Cardiac muscle cell (in vitro differentiated cells and primary cell): Measurements from ENCODE around the gene PDCD1. TPM values are rescaled to one million over a fixed set of nuclear protein-coding genes. Genes with fewer than 3 reads are reported as not detected.

Experiments used
- DNase-seq, 2 donors: peaks; one replicate each; pipeline versions ENCODE4 v3.0.0 to v3.0.0-alpha.2; 2010 to 2017; ENCODE audit warnings: low read depth in 1 of 2, low spot score in 1 of 2
- H3K27ac ChIP-seq: fragments of 200-600 bp; sonication (generic); 2 replicates; pipeline ENCODE4 v1.5.1; 2016
- H3K27me3 ChIP-seq: fragments of 200-600 bp; sonication (generic); 2 replicates; pipeline ENCODE4 v1.6.0; 2016; ENCODE audit warnings: control low read depth
- H3K36me3 ChIP-seq: fragments of 200-600 bp; sonication (generic); 2 replicates; pipeline ENCODE4 v1.5.1; 2016; ENCODE audit warnings: control low read depth
- H3K4me1 ChIP-seq: fragments of 200-600 bp; sonication (generic); 2 replicates; pipeline ENCODE4 v1.8.1; 2017; ENCODE audit warnings: low read depth, mild to moderate bottlenecking, mixed run types
- H3K4me3 ChIP-seq: fragments of 200-600 bp; sonication (generic); 2 replicates; pipeline ENCODE4 v1.5.1; 2016; ENCODE audit warnings: mild to moderate bottlenecking
- H3K9me3 ChIP-seq: fragments of 200-600 bp; sonication (generic); 2 replicates; pipeline ENCODE4 v1.5.1; 2017; ENCODE audit warnings: low read depth, mild to moderate bottlenecking, control low read depth
- polyA plus RNA-seq: library from polyadenylated mRNA; unstranded; fragments of >200 nt; fragmentation: Nextera tagmentation; extraction: Ambion mirVana; gene quantifications from 2 replicates; pipeline ENCODE4 v1.2.1, GENCODE V29; 2016
- total RNA-seq: library from RNA; depleted of rRNA; stranded (reverse); fragments of >200 nt; gene quantifications from 2 replicates; pipeline ENCODE4 v1.2.3, GENCODE V29; 2016
- TF ChIP-seq, protein P1 (sequence below): IDR thresholded peaks from 2 replicates; pipeline ENCODE4 v1.5.1; 2012; ENCODE audit warnings: low read depth, mild to moderate bottlenecking, low read length

Gene PDCD1
- total and polyA plus RNA-seq, 2 experiments from 2014 or later, result not detected

- no peak overlapping the region for H3K4me3 ChIP-seq
- no peaks in the 10 kb centered on the region for H3K36me3 ChIP-seq
- no peaks in the 10 kb centered on the region for H3K4me1 ChIP-seq
- H3K9me3 ChIP-seq, result no peaks in the 10 kb centered on the region
- DNase-seq, result no peak
- H3K27ac ChIP-seq, result no peak overlapping the region
- TF ChIP-seq, protein P1, sequence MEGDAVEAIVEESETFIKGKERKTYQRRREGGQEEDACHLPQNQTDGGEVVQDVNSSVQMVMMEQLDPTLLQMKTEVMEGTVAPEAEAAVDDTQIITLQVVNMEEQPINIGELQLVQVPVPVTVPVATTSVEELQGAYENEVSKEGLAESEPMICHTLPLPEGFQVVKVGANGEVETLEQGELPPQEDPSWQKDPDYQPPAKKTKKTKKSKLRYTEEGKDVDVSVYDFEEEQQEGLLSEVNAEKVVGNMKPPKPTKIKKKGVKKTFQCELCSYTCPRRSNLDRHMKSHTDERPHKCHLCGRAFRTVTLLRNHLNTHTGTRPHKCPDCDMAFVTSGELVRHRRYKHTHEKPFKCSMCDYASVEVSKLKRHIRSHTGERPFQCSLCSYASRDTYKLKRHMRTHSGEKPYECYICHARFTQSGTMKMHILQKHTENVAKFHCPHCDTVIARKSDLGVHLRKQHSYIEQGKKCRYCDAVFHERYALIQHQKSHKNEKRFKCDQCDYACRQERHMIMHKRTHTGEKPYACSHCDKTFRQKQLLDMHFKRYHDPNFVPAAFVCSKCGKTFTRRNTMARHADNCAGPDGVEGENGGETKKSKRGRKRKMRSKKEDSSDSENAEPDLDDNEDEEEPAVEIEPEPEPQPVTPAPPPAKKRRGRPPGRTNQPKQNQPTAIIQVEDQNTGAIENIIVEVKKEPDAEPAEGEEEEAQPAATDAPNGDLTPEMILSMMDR, result no peak
- H3K27me3 ChIP-seq, result no peaks in the 10 kb centered on the region
Observed at GRCh38 chr2:241868661-241869081, 10.0 kb upstream of the PDCD1 start.

DNA sequence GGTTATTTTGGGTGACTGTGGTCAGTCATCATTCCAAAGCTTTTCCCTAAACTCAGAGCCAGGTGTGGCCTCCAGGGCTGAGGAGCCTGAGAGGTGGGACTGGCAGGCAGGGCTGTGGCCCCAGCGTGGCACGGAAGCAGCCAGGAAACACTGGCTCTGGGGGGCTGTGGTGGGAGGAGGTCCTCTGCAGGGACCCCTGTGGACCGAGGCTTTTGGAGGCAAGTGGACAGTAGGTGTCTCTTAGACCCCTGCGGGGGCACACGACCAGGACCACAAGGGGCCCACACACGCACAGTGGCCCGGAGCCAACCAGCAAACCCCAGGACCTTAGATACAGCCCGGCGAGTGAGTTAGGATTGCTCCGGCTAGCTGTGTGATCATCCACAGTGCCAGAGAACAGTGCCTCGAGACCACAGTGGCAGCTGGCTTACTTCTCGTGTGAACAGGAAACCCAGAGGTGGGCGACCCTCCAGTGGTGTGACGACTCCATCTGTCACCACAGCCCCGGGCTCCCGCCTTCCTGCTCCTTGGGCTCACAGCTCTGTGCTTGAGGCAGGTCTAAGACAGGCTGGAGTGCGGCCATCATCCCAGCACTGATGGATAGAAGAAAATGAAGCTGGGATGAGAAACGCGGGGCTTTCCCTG, 9.2 kb upstream of the PDCD1 start:
- TF ChIP-seq, protein P1, result no peak
- Histone ChIP-seq H3K9me3 (no peaks in the 10 kb centered on the region), H3K4me1 (no peaks in the 10 kb centered on the region), H3K36me3 (no peaks in the 10 kb centered on the region), H3K27me3 (no peaks in the 10 kb centered on the region), H3K27ac (no peak overlapping the region), H3K4me3 (no peak overlapping the region)
- DNase-seq, result no peak

- H3K4me3 ChIP-seq, result no peak overlapping the region
- H3K9me3 ChIP-seq, result no peaks in the 10 kb centered on the region
- no peaks in the 10 kb centered on the region for H3K4me1 ChIP-seq
Observed at GRCh38 chr2:241866790-241867645, 8.3 kb upstream of the PDCD1 start.

GRCh38 chr2:241865957-241866789, 7.5 kb upstream of the PDCD1 start:
- Histone ChIP-seq H3K27ac (no peak overlapping the region), H3K4me1 (no peaks in the 10 kb centered on the region), H3K9me3 (no peaks in the 10 kb centered on the region), H3K27me3 (no peaks in the 10 kb centered on the region), H3K4me3 (no peak overlapping the region), H3K36me3 (no peaks in the 10 kb centered on the region)
- peak; percentile 40 to 83 for DNase-seq
- TF ChIP-seq, protein P1, result no peak

More at GRCh38 chr2:241866790-241867645, 8.3 kb upstream of the PDCD1 start:
- no peaks in the 10 kb centered on the region for H3K27me3 ChIP-seq
- no peaks in the 10 kb centered on the region for H3K36me3 ChIP-seq
- H3K27ac ChIP-seq, result no peak overlapping the region
- TF ChIP-seq, protein P1, result no peak
- no peak for DNase-seq

DNA sequence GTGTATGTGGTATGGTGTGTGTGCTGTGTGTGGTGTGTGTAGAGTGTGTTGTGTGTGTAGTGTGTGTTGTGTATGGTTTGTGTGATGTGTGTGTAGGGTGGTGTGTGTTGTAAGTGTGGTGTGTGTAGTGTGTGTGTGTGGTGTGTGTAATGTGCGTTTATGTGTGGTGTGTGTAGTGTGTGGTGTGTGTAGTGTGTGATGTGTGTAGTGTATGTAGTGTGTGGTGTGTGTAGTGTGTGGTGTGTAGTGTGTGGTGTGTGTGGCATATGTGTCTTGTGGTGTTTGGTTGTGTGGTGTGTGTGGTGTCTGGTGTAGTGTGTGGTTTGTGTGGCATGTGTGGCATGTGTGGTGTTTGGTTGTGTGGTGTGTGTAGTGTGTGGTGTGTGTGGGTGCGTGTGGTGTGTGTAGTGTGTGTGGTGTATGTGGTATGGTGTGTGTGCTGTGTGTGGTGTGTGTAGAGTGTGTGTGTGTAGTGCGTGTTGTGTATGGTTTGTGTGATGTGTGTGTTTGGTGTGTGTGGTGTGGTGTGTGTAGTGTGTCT, 6.8 kb upstream of the PDCD1 start:
- no peaks in the 10 kb centered on the region for H3K4me1 ChIP-seq
- TF ChIP-seq, protein P1, result no peak
- H3K9me3 ChIP-seq, result no peaks in the 10 kb centered on the region
- H3K4me3 ChIP-seq, result no peak overlapping the region
- no peaks in the 10 kb centered on the region for H3K36me3 ChIP-seq
- H3K27me3 ChIP-seq, result no peaks in the 10 kb centered on the region
- no peak for DNase-seq
- H3K27ac ChIP-seq, result no peak overlapping the region
